HG02884 (cell line): ENCODE data around the gene NR5A2.
A peak's percentile ranks its signal among the peaks of the same experiment; 100 is the strongest.

Experiments
- ATAC-seq: cut with Tn5 transposase; IDR thresholded peaks from one replicate; pipeline ENCODE4 v1.9.1; 2021; ENCODE audit warnings: mild to moderate bottlenecking, moderate library complexity; ENCODE audit not compliant: unreplicated experiment

NR5A2 gene

DNA sequence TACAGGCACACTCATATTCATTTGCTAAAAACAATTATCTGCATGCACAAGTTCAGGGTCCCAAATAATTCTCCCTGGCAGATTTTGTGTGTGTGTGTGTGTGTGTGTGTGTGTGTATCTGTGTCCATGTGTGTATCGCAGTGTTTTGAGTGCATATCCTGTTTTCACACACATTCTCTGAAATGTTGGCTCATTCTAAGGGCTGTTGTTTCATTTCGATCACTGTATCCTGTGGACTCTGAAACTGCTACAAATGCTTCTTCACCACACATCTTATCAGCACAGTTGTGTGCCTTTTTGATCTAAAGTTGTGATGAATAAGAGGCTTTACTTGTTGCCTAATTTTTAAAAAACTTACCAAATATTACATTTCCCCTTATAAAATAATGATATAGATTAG lies 34.6 kb downstream of the NR5A2 start:
- no peak for ATAC-seq

DNA sequence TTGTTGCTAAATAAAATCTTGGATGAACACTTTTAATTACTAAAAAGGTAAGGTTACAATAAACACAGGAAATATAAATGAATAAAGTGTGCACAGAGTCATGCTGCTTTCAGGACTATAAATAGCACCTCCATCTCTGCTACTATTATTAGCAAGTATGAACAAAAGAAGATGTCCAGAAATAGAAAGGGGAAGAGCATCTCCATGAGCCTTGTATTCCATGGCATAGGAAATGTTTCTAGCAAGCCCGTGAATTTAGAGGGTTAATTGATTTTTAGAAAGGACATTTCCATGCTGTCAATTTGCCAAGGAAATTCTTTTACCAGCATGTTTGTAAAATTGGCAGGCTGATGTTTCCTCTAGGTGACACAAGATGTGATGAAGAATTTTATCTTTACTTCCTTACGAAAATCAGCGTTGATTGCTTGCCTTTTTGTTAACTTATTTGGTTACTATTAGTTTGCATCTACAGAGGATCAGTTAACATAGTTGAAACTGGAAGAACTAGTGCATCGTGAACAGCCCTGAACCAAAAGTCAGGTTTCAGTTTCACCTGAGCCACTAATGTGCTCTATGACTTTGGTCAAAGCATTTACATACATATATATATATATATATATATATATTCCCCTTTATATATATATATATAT lies 45.3 kb downstream of the NR5A2 start:
- peak; percentile 85 for ATAC-seq

DNA sequence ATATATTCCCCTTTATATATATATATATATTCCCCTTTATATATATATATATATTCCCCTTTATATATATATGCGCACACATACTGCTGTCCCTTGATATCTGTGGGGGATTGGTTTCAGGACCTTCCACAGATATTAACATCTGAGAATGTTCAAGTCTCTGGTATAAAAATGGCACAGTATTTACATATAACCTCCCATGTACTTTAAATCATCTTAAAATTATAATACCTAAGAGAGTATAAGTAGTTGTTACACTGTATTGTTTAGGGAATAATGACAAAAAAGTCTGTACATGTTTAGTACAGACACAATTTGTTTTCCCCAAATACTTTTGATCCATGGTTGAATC lies 45.8 kb downstream of the NR5A2 start:
- no peak for ATAC-seq

DNA sequence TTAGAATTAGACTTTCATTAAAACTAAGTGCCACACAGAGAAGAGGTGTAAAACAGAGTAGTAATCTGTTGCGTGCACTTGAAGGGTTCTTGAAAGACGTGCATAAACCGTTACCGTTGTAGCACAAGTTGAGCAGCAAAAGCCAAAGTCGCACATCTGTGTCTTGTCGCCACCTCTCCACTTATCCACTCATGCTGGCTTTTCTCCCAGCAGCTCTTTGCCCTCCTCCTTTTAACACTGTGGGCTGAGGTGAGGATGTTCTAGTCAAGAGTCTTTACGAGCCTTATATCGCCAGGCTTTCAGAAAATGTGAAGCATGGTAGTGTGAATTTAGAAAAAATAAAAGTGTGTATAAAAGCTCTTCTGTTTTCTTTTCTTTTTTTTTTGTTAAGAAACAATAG lies 48.0 kb downstream of the NR5A2 start:
- no peak for ATAC-seq

DNA sequence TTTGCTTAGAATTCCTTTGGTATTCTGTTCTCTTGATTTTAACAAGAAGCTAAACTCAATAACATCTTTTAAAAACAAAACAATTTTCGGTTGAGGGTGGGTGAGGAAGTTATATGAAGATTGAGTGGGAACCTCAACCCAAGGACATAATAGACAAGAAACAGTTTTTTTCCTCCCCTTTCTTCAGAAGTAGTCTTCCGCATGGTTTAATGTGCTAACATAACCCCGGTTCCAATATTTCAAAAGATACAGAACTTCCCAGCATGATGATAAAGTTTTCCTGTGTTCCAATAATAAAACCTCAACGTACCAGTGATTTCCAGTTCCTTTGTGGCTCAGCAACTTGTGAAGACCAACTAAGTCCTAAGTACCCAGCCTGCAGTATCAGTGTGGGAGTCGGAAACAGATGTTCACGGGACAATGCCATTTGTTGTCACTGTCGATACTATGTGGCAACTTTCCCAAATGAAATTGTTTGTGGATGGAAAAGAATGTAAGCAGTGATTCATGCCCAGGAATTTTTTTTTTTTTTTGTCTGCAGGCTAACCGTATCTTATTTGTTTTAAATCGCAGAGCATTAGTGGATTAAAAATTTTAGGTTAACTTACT lies 48.5 kb downstream of the NR5A2 start:
- ATAC-seq = no peak

DNA sequence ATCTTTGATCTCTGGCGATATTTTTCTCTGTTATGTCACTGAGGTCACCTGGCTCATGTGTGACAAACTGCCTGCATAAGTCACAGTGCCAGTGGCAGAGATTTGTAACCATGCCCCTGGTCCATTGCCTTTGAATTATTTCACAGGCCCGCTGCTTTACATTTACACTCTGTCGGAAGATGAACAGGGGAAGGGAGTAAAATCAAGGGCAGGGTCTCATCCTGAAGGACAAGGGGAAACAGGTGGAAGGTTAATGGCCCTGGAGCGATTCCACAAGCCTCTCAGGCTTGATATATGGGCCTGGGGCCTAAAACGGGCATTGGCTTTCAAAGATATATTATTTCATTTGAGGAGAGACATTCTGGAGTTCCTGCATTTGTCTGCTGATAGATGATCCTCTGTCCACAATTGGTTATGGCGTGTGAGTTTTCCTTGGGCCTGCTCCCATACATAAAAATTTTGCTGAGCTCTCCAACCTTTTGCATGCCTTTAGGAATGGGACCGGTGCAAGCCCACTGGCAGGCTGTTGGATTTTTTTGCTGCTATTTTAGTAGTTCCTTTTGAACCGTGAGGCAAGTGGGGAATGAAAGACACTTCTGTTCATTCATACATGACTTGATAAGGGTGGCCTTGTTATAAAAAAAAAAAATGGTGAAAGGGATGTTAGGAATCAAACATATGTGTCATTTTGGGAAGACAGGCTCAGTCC lies 51.9 kb downstream of the NR5A2 start:
- no peak for ATAC-seq

DNA sequence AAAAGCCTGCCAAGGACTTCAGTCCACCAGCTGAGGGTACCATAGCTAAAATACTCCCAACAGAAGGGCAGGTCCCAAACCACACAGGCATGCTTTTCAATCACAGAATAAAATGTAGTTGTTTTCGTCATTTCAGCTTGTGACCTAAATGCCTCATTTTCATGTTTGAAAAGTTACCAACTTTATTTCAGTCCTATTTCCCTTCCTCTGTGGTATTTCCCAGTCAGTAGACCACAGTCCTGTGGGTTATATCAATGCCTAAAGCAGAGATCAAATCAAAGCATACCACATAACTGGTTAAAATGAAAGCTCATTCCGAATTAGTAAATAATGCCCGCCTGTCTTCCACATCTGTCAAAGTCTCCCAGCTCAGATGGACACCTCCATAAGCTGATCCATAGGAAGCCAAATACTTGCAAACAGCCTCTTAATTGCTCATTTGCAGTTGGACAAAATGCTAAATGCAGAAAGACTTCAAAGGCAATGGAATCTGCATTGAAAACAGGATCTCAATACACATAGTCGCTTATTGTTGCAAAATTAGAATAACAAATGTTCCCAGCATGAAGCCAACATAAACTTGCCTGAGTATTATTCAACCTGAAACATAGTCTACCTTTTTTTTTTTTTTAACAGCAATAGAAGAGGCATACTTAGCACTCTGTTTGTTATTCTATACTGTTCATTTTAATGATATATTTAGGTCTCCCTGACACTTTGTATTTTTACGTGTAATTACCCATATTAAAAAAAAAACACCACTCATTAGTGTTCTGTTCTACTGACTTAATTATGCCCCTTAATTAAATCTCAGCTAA lies 53.9 kb downstream of the NR5A2 start:
- ATAC-seq = no peak

DNA sequence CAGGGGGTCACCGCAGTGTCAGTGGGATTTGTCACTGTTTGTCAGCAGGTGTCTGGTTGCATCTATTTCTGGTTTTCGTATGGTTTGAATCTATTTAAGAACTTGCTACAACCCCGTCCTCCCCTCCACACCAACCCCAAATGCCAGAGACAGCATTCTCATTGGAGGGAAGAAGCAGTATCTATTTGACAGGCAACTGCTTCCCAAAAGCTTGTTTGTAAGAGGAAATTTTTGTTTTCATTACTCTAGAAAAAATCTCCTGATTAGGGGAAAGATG lies 54.4 kb downstream of the NR5A2 start:
- ATAC-seq = no peak

DNA sequence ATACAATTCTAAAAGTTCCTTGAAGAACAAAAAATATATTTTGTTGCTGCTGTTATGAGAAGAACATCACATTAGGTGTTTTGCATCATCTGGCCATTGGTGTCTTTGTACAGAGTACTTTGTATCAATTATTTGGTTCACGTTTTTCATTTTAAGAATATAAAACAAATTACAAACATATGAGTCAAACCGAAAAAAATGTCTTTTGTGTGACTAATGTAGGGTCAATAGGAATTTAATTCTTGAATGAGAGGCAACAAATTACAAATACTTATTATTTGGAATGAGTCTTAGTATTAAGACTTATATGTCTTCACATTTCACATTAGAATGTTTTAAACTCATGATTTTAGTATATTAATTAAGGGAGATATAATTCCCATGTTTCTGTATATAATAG lies 54.8 kb downstream of the NR5A2 start:
- ATAC-seq = no peak

DNA sequence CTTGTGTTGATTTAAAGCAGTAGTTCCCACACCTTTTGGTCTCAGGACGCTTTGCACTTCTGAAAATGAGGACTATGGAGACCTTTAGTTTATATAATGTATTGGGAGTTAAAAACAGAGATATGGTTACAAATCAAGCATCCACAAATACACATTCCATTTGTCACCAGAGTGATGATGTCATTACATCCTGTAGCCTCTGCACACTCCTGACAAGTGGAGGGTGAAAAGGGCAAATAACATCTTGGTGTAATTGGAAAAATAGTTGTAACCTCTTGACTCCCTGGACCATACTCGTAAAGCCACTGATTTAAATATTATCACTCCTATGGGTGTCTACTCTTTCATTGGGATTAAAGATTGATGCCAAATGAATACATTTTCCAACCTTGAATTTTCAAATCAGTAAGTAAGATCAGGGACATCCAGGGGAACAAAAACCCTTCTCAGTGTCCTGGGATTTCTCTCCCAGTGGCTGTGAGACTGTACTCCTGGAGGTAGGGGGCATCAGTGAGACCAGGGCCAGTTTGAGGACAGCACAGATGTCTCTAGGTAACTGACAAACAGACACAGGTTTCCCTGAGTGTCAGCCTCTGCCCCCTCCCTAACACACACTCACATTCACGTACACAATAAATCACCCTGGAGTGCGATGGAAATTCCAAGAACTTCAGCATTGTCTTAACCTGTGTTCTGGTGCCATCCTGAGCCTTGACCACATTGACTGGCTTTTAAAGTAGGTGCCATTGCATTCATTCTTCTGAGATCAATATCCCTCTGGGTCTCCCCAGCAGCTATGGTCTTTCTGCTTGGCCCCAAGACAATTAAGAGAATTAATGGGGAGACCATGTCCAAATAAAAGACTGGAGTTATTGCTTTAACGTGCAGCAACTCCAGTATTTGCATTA lies 63.0 kb downstream of the NR5A2 start:
- no peak for ATAC-seq

DNA sequence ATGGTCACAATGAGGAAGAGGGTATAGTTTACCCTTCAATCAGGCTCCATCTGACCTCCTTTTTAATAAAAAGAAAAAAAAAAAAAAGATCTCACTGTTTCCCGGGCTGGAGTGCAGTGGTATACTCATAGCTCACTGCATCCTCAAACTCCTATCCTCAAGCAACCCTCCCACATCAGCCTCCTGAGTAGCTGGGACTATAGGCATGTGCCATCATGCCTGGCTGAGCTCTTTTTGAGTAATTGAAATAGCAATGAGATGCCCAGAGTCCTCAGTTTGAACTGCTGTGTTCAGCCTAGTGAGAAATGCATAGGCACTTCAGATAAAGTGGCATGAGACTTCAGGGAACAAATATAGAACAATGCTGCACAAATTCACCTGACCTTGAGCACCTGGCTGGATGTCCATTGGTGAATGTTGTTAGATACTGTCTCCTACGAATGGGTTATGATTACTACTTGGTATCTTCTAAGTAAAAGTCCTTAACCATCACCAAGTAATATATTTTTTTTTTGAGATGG lies 67.6 kb downstream of the NR5A2 start:
- no peak for ATAC-seq

DNA sequence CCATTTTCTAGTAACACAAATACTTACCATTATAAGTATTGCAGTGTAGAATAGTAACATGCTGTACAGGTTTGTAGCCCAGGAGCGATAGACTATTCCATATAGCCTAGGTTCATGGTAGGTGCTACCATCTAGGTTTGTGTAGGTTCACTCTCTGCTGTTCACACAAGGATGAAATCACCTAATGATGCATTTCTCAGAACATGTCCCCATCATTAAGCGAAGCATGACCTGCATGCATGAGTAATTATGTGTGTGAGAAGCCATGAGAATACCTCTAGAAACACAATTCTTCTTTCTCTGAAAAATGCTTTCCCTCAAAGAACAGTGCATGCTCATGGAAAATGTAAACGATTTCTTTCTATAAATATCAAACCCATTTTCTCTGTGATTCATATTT lies 69.3 kb downstream of the NR5A2 start:
- ATAC-seq = no peak

DNA sequence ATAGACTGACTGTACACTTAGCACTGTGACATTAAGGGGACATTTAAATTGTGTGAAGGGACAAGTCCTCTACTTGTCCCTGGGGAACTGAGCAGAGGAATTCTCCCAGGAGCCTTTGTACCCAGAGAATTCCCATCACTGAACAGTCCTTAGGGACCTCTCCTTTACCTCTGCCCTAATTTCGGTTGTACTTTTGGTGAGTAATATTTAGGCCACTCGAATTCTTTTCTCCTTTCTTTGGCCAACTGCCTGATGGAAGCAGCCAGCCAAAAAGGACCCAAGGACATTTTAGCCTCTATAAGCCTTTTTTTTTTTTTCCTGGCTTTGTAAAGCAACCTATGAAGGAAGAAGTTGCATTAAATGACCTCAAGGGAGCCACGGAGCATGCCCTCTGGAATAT lies 71.5 kb downstream of the NR5A2 start:
- no peak for ATAC-seq

DNA sequence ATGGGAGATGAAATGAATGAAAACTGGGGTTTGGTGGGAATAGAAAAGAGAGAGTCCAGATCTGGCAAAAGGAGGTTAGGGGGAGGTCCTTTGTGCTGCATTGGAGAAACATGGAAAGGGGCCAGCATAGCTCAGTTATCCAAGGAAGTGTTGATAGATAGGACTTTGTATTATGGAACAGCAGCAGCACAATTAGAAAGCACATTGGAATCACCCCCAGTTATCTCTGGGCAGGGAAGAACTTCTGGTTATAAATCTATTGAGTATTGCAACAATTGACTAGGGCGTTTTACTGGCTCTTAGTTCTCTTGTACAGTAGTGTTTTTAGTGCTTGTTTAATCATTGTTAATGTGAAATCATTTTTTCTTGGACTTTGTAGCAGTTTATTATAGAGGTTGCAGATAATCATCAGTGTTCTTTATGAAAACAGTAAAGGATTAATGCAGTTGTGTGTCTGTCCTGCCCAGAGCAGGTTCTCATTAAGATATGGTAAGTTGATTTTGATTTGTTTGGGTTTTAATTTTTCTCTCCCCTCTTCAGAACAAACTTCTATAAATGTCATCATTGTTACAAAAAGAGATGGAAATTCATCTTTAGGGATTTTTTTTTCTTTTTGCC lies 76.6 kb downstream of the NR5A2 start:
- ATAC-seq = no peak

DNA sequence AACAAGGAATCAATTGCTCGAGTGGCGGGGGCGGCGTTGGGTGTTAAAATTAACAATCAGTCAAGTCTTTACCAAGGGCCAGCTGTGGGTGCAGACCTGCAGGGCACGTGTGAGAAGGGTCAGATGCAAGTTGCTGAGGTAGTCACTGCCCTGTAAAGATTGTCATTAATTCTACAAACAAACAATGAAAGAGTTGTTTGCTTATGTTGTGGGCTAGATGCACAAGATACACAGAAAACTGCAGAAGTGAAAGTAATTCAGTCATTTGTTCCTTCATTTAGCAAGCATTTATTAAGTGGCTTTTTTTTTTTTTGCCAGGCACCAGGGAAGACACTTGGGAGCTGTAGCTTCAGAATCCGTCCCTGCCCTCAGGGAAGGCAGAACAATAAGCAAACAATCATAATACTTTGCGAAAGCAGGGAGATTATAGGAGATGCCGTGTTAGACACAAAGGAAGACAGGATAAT lies 79.5 kb downstream of the NR5A2 start:
- no peak for ATAC-seq

DNA sequence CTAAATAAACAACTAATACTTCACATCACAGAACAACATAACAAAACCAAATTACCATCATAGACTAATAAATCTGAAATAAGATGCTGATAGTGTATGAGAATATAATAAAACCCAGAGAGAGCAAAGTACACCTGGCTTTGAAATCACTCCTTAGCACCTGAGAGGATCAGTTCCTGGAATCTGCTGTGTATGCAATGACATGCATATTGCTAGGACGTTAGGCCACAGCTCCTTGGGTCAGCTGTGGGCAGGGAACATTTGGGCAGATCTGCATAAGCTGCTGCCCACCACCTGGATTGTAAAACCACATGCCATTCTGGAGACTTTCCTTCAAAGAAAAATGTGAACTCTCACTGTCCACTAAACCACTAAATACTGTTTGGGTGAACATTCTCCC lies 81.1 kb downstream of the NR5A2 start:
- ATAC-seq = no peak

DNA sequence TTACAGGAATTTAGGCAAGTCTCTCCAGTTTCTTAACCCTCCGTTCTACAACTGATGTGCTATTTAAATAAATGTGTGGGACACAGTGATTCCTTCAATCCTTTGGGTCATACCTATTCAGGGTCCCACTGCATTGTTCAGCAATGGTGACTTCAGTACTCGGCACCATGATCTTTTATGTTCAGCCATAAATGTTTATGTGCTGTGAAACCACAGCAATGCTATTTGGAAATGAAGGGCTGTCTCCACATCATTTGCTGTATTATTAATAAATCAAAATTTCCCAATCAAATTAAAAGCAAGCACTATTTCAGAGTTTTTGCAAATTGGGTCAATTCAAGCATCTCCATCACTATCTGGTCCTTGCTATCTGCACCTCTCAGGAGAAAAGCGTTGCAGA lies 84.8 kb downstream of the NR5A2 start:
- ATAC-seq = no peak

DNA sequence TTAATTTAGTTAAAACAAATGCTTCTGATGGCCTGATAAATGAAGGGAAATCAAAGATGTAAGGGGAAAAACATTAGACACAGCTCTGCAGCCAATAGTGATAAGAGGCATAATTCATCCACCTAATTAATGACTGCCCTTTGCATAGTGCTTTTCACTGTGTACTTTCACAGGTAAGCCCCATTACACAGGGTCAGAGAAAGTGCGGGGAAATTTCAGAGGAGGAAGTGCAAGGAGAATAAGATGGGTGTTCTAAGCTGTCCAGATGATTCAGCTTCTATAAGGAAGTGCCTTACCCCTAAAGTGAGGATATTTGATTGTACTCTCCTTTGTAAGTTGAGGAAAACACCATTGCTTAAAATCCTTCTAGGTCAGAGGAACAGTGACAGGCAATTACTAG lies 88.0 kb downstream of the NR5A2 start:
- no peak for ATAC-seq

DNA sequence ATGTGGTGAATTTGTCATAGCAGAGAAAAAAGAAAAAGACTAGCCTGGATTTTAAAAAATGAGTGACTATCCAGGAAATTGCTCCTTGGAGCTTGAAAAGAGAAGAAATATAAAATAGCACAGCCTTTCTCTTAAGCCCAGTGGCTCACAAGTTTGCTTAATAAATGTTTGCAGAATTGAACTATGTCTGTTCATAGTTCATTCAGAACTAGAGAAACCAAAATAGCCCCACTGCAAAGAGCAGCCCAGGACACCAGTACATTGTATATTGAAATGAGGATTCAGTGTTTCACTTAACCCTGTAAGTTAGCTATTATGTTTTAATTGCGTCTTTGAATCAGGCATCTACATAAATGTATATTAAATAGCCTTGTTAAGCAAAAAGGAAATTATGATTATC lies 88.8 kb downstream of the NR5A2 start:
- ATAC-seq = no peak
